Cerebellar cortex (tissue), 1 donor: Measurements from ENCODE around the gene SSH2.
"Not testable (repeated sequence)": the region's sequence is repeated elsewhere in the genome, so short reads cannot be mapped to it uniquely, and the experiment has no call there.

Experiments
- DNase-seq: peaks from one replicate; pipeline ENCODE4 v3.0.0-alpha.2; 2015; ENCODE audit warnings: low spot score

Gene SSH2

DNA sequence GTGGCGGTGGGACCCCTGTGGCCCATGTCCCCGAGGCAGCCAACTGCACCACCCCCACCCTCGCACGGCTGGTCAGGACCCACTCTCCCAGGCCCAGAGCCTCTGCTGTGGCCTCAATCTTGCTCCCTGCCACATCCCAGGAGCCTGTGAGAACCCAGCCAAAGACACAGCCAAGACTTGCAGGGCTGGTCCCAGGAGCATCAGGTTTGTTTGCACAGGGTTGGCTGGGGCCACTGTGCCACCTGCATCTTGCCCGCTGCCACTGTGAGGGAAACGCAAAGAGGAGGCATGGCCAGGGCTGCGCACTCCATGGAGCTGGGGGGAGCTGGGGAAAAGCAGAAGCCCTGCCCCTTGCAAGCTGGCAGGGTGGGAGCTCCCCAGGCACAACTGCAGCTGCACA, 92.5 kb downstream of the SSH2 start:
- DNase-seq = no peak

DNA sequence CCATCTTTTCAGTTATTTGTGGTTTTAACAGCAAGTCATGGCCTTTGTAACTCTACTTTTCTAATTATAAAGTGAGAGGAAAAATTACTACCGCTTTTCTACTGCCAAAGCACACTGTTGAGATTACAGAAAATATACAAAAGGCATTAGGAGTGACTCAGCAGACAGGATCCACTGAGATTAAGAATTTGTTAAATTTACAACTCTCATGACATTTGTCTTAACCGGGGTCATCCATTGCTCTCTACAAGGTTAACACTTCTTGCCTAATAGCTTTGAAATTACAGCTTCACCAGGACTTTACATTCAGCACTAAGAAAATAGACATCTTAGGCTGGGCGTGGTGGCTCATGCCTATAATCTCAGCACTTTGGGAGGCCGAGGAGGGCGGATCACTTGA, 93.4 kb downstream of the SSH2 start:
- no peak for DNase-seq

DNA sequence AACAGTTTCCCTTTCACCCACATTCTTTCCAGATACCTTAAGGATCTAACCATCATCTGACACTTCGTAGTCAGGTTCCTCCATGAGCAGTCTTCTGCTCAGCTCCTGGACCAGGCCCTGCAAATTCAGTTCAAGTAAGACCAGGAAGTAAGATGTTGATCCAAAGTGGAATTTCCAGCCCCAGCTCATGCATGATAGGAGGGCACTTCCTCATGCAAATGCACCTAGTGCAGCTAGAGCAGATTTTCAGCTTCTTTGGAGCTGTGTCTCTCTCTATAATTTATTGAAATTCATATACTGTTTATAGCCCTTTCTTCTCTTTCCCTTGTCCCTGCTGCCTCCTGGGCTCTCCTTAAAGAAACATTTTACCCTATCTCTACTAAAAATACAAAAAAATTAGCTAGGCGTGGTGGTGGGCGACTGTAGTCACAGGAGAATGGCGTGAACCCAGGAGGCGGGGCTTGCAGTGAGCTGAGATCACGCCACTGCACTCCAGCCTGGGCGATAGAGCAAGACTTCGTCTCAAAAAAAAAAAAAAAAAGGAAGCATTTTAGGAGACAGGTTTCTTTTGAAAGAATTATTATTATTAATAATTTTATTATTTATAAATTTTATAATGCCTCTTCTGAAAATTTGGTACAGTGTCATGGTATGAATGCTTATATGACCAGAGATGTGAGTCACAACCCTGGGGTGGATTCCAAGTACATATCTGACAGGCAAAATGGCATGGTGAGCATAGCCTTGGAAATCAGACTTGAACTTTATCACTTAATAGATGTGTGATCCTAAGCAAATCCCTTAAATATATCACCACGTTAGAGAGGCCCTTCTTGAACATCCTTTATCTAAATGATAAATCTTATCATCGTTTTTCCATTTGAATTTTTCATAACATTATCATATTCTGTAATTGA, 94.3 kb downstream of the SSH2 start:
- DNase-seq = no peak

DNA sequence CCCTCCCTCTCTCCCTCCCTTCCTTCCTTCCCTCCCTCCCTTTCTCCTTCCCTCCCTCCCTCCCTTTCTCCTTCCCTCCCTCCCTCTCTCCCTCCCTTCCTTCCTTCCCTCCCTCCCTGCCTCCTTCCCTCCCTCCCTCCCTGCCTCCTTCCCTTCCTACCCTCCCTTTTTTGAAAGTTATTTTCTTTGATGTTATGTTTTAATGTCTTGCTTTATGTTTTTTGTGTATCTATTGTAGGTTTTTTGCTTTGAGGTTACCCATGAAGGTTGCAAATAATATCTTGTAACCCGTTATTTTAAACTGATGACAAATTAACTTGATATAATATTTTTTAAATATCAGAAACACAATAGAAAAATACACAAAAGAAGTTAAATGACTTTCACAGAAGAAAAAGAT, 96.2 kb downstream of the SSH2 start:
- no peak for DNase-seq

DNA sequence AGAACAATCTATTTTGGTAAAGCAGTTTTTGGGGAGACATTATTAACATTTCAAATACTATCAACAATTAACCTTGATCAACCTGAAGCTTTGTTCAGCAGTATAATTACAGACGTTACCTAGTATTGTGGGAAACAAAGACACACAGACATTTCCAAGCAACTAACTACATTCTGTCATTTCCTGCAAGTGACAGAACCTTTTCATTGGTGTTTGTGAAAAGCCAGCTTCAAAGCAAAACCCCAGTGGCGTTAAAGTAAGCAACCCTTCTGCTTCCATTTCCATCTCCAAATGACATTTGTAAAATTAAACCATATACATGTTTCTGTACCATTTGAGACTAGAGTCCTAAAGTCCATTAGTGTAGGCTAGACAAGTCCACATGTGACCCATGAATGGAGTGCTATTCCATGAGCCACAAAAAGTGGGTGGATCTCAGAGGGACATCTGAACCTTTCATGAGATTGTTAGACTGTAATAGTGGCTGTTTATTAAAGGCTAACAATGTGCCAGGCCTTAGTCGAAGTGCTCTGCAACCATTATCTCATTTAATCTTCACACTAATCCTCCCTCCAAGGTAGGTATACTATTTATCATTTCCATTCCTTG, 101.2 kb downstream of the SSH2 start:
- DNase-seq = no peak

DNA sequence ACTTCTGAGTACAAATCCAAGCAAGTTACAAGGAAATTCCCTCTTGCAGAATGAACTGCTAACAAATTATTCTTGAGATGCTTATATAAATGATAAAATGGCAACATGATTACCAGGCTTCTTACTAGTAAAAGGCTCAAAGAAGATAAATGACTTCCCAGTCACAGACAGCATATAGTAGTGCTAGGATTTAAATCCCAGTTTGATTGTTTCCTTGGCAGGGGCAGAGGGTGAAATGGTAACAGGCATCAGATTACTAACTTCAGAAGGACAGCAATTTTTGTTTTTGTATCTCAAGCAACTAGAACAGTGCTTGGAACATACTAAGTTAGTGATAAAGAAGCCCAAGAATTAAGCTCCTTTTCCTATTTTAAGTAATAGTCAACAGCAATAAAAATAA, 102.8 kb downstream of the SSH2 start:
- DNase-seq = no peak

DNA sequence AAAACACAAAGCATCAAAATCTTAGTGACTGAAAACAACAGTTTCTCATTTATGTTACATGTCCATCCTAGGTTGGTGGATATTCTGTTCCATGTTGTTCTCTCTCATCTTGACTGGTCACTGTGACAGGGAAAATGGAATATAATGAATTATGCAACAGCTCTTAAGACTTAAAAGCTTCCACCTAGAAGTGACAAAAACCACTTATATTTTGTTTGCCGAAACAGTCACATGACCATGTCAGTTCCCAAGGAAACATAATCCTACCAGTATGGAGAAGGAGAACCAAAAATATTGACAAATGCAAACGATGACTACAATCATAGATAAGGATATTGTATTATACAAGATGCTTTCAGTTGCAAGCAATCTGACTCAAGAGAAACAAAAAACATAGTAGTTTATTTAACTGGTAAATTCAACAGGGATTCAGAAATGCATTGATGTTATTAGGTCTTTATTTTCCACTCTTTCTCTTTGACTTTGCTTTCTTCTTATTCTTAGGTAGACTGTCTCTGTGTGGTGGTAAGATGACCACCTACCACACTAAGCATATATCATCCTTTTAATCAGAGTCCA, 103.8 kb downstream of the SSH2 start:
- no peak for DNase-seq

DNA sequence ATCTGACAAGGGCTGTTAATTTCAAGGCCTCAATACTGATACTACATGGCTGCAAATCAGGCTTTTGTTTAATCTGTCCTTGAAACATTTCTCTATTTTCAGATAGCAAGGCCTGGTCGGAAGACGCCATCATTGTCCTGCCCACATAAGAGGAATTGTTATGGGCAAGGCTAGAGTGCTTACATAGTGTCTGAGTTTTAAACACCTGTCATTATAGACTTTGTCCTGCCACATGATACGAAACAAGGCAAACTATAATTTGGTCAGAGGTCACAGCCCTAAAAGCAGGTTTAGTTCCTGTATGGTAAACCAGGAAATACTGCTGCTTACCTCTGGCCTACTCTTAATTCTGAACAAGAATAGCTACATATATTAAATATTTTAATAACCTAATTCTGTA, 104.4 kb downstream of the SSH2 start:
- DNase-seq = no peak

DNA sequence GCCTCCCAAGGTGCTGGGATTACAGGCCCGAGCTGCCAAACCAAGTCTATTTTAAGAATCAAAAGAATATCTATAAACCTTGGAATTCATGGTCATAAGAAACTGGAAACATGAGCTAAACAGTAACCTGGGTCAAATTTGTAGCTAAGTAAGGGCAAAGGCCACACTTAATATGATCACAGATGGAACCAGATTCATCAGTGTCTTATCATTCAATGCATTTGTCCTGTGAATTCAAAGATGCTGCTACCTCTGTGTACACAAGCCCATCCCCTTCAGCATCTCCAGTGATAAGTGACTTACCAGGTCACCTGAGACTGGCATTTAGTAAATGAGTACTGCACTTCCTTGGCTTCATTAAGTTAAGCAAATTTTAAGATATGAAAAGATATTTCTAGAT, 108.1 kb downstream of the SSH2 start:
- no peak for DNase-seq

DNA sequence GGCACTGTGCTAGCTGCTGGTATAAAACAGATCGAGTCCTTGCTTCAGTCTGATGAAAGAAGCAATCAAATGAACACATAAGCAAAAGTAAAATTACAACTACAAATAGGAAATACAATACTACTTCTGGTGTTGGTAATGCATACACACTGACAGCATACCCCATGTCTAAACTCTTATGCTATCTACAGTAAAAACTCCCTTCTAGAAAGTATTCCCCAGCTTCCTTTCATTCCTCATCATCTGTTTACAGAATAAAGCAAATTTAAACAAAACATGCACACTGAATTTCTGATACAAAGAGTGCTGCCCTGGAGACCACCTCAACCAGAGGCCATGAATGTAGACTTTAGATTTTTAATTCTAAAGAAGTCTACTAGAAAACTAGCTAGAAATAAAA, 109.6 kb downstream of the SSH2 start:
- DNase-seq = no peak

DNA sequence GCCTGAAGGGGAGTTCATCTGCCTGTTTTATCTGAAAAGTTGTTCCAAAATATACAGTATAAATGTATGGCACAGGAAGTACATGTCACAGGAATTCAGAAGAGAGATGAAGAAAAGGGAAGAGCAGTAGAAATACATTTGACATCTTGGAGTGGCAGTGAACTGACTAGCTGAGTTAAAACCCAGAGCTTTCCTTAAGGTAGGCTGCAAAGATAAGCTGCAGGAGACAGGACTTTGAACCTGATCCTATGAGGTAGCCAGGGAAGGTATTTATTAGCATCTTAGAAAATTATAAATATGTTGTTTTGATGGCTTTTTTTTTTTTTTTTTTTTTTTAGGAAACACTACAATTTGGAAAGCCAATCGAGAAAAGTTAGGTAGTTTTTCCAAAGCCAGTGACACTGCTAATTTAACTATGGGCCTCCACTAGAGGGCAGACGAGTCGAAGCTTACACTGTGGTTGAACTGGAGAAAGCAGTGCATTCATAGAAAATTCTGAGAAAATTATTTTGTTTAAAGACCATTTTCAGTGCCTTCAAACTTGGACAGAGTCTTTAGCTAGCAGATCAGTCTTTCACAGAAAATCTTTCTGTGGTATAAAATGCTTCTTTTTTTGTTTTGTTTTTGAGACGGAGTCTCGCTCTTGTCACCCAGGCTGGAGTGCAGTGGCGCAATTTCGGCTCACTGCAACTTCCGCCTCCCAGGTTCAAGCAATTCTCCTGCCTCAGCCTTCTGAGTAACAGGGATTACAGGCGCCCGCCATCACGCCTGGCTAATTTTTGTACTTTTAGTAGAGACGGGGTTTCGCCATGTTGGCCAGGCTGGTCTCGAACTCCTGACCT, 122.3 kb downstream of the SSH2 start:
- DNase-seq = peak; percentile 74

DNA sequence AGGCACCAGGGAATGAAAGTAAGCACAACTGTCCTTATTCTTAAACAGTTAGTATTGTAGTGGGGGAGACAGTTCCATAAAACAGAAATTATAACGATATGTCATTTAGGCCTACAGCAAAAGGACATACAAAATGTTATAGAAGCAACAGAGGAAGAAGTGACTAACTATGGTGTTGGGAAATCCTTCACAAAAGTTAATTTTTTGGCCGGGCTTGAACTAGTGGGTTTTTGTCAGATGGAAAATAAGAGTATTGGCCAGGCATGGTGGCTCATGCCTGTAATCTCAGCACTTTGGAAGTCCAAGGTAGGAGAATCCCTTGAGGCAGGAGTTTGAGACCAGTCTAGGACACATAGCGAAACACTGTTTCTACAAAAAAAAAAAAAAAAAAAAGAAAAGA, 127.8 kb downstream of the SSH2 start:
- no peak for DNase-seq

DNA sequence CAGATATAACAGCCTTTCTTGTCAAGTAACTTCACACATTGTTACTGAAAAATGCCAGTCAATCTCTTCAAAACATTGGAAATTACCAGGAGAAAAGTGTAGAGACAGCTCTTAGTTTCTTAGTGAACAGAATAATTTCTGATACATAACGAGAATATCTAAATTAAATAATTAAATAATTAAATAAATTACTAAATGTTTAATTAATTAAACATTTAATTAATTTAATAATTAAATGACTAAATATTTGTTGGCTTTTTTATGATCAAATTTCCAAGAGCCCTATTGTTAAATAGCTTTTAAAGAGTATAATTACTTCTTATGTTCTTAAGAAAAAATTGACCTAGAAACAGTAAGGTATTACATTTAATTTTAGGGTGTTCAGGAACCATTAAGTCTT, 129.6 kb downstream of the SSH2 start:
- no peak for DNase-seq

DNA sequence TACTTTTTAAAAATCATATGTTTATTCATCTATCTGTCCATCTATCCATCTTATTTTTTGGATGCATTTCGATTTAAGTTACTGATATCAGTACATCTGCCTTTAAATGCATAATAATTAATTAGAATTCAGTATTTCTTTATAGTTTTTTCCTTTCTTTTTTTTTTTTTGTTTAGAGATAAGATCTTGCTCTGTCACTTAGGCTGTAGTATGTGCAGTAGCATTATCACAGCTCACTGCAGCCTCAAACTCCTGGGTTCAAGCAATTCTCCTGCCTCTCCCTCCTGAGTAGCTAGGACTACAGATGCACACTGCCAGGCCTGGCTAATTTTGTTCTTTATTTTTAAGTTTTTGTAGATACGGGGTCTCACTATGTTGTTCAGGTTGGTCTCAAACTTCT, 133.4 kb downstream of the SSH2 start:
- no peak for DNase-seq

DNA sequence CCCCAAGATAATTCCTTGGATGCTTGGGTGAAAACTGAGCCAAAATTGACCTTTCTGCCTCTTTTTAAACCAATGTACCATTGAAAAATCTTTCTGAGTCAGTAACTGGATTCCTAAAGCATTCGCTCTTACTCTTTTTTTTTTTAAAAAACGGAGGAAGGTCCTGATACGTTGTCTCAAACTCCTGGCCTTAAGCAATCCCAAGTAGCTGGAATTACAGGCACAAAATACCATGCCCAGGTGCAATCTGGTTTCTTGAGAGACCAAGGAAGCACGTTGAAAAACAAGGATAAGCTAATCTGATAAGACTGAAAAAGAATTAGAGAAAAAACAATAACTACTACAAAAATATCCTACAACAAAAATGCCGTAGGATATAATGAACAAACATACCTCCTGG, 136.5 kb downstream of the SSH2 start:
- DNase-seq = no peak

DNA sequence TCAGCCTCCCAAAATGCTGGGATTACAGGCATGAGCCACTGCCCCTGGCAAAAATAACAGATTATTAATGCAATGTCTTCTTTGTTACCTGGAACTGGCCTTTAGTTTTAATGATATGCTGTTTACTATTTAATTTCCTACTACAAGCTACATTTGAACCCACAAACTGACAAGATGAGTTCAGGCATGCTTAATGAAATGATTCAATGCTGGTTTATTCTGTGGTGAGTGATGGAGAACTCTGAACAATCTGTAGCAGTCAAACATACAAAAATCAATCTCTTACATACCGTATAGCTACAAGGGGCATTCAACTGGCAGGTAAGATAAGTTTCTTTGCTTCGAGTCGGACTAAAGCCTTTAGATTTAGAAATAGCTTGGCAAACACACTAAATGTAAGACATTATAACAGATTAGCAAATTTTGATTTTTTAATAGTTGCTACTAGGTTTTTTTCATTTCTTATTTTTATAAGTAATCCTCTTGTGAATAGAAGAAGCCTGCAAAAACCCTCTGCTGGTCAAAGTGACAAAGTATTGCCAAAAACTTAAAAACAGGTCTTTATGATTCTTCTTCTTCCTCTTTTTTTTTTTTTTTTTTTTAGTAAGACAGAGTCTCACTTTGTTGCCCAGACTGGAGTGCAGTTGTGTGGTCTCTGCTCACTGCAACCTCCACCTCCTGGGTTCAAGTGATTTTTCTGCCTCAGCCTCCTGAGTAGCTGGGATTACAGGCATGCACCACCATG, 138.5 kb downstream of the SSH2 start:
- DNase-seq = no peak

DNA sequence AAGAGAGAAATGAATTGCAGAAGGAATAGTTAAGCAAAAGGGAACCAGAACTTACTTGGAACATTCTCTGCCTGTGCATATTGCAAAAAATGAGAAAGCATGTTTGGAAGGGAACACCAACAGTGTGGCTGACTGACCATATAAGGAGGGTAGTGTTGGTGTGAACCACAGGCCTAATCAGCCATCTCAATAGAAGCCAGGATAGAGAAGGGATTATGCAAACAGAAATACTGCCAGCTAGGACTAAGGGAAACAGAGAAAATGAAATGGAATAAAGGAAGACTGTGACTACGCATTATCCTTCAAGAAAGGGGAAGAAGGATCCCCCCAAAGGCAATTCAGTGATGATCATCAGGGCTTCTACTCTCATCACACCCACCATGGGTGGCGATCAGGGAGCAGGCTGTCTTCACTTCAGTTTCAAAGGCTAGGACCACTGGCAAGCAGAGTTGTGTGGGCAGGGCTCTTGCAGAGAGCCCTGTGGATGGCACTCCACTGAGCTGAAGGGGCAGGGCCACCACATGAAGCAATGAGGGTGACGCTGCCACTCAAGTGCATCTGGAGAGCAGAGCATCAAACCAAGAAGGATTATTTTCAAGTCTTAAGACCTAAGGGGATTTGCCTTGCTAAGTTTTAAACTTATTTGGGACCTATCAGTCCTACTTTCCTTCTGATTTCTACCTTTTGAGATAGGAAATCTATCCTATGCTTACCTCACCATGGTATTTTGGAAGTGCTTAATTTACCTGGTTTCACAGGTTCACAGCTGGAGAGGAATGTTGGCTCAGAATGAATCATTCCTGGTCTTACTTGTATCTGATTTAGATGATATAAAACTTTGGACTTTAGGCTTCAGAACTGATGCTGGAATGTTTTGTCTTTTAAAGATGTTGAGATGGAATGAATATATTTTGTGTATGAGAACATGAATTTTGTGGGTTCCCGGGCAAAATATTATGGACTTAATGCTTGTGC, 140.5 kb downstream of the SSH2 start:
- DNase-seq = no peak

DNA sequence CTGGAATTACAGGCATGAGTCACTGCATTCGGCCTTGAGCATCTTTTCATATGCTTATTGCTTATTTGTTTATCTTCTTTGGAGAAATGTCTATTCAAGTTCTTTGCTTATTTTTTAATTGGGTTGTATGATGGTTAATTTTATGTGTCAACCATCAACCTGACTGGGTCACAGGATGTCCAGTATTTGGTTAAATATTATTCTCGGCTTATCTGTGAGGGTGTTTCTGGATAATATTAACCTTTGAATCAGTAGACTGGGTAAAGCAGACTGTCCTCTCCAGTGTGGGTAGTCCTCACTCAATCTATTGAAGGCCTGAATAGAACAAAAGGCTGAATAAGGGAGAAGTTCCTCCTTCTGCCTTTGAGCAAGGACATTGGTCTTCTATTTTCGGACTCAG, 142.0 kb downstream of the SSH2 start:
- DNase-seq = no peak

DNA sequence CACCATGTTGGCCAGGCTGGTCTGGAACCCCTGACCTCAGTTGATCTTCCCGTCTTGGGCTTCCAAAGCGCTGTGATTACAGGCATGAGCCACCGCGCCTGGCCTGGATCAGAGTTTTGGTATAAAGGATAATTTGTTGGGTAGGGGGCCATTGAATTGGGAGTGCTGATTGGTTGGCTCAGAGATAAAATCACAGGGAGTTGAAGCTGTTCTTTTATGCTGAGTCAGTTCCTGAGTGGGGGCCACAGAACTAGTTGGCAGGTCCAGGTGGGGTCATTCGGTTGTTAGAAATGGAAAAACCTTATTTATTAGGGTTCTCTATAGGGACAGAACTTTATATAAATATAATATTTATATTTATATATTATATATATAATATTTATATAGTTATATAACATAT, 147.1 kb downstream of the SSH2 start:
- no peak for DNase-seq

DNA sequence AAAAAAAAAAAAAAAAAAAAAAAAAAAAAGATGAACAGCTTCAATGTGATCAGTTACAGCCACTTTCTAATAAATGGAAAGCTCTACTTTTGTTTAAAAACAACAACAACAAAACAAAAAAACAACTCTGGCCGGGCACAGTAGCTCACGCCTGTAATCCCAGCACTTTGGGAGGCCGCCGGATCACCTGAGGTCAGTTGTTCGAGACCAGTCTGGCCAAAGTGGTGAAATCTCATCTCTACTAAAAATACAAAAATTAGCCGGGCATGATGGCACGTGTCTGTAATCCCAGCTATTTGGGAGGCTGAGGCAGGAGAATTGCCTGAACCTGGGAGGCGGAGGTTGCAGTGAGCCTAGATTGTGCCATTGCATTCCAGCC, 150.2 kb downstream of the SSH2 start:
- DNase-seq = not testable (repeated sequence)
